Measurements from ENCODE around the gene UTP15. TPM values are rescaled to one million over a fixed set of nuclear protein-coding genes. Genes with fewer than 3 reads are reported as not detected.

Gene UTP15, protein sequence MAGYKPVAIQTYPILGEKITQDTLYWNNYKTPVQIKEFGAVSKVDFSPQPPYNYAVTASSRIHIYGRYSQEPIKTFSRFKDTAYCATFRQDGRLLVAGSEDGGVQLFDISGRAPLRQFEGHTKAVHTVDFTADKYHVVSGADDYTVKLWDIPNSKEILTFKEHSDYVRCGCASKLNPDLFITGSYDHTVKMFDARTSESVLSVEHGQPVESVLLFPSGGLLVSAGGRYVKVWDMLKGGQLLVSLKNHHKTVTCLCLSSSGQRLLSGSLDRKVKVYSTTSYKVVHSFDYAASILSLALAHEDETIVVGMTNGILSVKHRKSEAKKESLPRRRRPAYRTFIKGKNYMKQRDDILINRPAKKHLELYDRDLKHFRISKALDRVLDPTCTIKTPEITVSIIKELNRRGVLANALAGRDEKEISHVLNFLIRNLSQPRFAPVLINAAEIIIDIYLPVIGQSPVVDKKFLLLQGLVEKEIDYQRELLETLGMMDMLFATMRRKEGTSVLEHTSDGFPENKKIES
- 16.7 to 21.6 TPM (median 18.4 TPM) in 3 replicates for total RNA-seq
- long read RNA-seq, transcript UTP15-201 (13 exons, 3,687 nt): major isoform, 18 of 20 reads
- long read RNA-seq, partial matches to known transcripts: 0 of 20 reads
- long read RNA-seq, other reads (novel, unspliced or antisense): 2 of 20 reads

GRCh38 chr5:73565139-73565968 is at the start of gene UTP15, which contains the start of gene ANKRA2:
Gene UTP15, plus strand, starts transcription at chr5:73565743. Its CDS starts 1,602 bp downstream, at chr5:73567345.
Gene ANKRA2, minus strand, starts transcription at chr5:73565639. Its CDS starts 2,758 bp downstream, at chr5:73562881.
- DNase-seq (ENCODE audit: low spot score): peak; percentile 99
- Mint-ChIP-seq H3K4me1 (ENCODE audit: low read depth) (peaks cover 25% of the 10 kb centered on the region), H3K4me3 (ENCODE audit: unreplicated experiment) (peak within 1 kb of the TSS; percentile 95), H3K27ac (ENCODE audit: unreplicated experiment) (peak within 1 kb of the TSS; percentile 100), H3K9me3 (ENCODE audit: low read depth) (no peaks in the 10 kb centered on the region), H3K27me3 (ENCODE audit: low read depth) (no peaks in the 10 kb centered on the region), H3K36me3 (ENCODE audit: low read depth) (peaks cover 7% of the 10 kb centered on the region)
- TF ChIP-seq, protein P1, sequence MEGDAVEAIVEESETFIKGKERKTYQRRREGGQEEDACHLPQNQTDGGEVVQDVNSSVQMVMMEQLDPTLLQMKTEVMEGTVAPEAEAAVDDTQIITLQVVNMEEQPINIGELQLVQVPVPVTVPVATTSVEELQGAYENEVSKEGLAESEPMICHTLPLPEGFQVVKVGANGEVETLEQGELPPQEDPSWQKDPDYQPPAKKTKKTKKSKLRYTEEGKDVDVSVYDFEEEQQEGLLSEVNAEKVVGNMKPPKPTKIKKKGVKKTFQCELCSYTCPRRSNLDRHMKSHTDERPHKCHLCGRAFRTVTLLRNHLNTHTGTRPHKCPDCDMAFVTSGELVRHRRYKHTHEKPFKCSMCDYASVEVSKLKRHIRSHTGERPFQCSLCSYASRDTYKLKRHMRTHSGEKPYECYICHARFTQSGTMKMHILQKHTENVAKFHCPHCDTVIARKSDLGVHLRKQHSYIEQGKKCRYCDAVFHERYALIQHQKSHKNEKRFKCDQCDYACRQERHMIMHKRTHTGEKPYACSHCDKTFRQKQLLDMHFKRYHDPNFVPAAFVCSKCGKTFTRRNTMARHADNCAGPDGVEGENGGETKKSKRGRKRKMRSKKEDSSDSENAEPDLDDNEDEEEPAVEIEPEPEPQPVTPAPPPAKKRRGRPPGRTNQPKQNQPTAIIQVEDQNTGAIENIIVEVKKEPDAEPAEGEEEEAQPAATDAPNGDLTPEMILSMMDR (IDR thresholded peaks at IDR 0.05): no peak

DNA sequence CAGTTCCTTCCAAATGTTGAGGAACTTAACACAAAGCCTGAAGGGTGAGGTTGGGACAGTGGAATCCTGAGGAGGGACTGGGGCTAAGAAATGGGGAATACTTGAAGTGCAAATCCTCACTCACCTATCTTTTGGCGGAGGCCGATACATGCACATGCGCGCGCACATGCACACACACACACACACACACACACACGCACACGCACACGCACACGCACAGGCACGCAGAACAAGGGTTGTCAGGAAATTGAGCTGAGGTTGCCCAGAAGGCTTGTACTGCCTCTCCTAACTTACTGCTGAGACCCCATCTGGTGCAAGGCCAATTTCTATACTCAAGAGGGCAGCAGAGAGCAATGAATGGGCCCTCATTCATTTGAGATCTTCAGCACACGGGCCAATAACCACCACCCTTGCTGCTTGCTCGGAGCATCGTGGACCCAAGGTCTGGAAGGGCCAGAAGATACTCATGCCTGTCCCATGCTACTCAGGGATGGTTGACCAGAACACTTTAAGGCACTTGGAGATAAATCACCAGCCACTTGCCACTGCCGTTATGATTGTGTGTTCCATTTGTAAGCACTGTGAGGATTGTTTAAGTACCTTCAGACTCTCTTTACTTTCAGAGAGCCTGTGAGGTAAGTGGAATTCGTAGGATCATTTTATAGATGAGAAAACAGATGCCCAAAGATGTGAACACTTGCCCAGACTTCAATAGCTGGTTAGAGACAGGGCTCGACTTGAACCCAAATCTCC is 45.8 kb upstream of the UTP15 start:
- no peaks in the 10 kb centered on the region for H3K36me3 Mint-ChIP-seq (ENCODE audit: low read depth)
- no peak overlapping the region for H3K27ac Mint-ChIP-seq (ENCODE audit: unreplicated experiment)
- no peaks in the 10 kb centered on the region for H3K27me3 Mint-ChIP-seq (ENCODE audit: low read depth)
- no peaks in the 10 kb centered on the region for H3K9me3 Mint-ChIP-seq (ENCODE audit: low read depth)
- no peak for DNase-seq (ENCODE audit: low spot score)
- TF ChIP-seq, protein P1 (IDR thresholded peaks at IDR 0.05): peak; percentile 80
- H3K4me1 Mint-ChIP-seq (ENCODE audit: low read depth): peaks cover 15% of the 10 kb centered on the region
- no peak overlapping the region for H3K4me3 Mint-ChIP-seq (ENCODE audit: unreplicated experiment)

DNA sequence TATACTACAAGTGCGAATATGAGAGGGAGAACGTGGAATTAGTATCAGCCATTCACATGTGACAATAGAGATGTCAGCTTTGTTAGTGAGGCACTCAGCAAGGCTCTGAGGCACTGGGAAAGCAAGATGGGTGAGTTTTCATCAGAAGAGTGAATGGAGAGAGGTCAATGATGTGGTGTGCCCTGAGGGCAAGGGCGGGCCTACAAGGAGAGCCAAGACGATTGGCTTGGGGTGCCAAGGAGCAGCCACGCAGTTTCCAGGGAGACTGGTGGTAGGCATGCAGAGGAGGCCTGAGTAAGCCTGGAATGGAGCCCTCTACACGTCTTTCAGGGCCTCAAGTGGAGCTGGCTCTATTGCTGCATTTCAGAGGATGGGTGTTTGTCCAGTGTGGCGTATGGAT is 42.6 kb upstream of the UTP15 start:
- Mint-ChIP-seq H3K4me1 (ENCODE audit: low read depth) (peaks cover 30% of the 10 kb centered on the region), H3K4me3 (ENCODE audit: unreplicated experiment) (no peak overlapping the region), H3K9me3 (ENCODE audit: low read depth) (no peaks in the 10 kb centered on the region), H3K27me3 (ENCODE audit: low read depth) (no peaks in the 10 kb centered on the region), H3K36me3 (ENCODE audit: low read depth) (no peaks in the 10 kb centered on the region), H3K27ac (ENCODE audit: unreplicated experiment) (no peak overlapping the region)
- TF ChIP-seq, protein P1 (IDR thresholded peaks at IDR 0.05): no peak
- no peak for DNase-seq (ENCODE audit: low spot score)

- Mint-ChIP-seq H3K27me3 (ENCODE audit: low read depth) (no peaks in the 10 kb centered on the region), H3K9me3 (ENCODE audit: low read depth) (no peaks in the 10 kb centered on the region), H3K27ac (ENCODE audit: unreplicated experiment) (no peak overlapping the region), H3K4me1 (ENCODE audit: low read depth) (peaks cover 30% of the 10 kb centered on the region), H3K4me3 (ENCODE audit: unreplicated experiment) (no peak overlapping the region), H3K36me3 (ENCODE audit: low read depth) (no peaks in the 10 kb centered on the region)
- TF ChIP-seq, protein P1 (IDR thresholded peaks at IDR 0.05): no peak
- no peak for DNase-seq (ENCODE audit: low spot score)
Measured at GRCh38 chr5:73523861-73524260, 41.7 kb upstream of the UTP15 start.

All from chondrocyte (in vitro differentiated cells).